Measurements from ENCODE around the gene PSAT1.

The PSAT1 gene

GRCh38 chr9:78370991-78371390 is 74.1 kb downstream of the PSAT1 start:
- no peak for DNase-seq

GRCh38 chr9:78371981-78372380 is 75.1 kb downstream of the PSAT1 start:
- DNase-seq, result no peak

Measured in stimulated activated CD4-positive, alpha-beta T cell treated with anti-CD3 and anti-CD28 coated beads, Interleukin-4, amount 100 ng/mL, for 24 hours (primary cell).